ENCODE results near the gene RERE.

Gene RERE

DNA sequence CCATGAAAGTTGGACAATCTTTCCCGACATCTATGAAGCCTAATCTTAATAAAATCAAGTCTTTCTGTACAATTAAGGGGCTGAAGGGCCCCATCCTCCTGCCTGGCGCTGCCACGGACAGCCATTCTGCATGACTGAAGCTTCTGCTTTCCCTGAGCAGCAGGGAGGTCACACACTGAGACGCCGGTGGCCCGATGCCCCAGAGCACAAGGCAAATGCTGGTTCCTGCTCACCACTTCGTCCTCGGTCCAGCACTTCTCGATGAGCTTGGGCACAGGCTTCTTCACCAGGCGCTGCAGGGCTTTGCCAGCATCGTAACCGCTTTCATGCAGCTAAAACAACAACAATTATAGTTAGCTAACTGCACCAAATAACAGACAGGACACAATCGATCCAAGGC is 351.7 kb downstream of the RERE start:
- no peaks in the 10 kb centered on the region for H3K9me3 Mint-ChIP-seq
- H3K27ac Mint-ChIP-seq, result no peak overlapping the region
- intact Hi-C loops (cut with micrococcal nuclease), result no loop called here
- H3K4me3 Mint-ChIP-seq, result no peak overlapping the region
- no peaks in the 10 kb centered on the region for H3K27me3 Mint-ChIP-seq
- H3K4me1 Mint-ChIP-seq (ENCODE audit: low read depth), result peaks cover 43% of the 10 kb centered on the region
- peaks cover 38% of the 10 kb centered on the region for H3K36me3 Mint-ChIP-seq (ENCODE audit: low read depth)

DNA sequence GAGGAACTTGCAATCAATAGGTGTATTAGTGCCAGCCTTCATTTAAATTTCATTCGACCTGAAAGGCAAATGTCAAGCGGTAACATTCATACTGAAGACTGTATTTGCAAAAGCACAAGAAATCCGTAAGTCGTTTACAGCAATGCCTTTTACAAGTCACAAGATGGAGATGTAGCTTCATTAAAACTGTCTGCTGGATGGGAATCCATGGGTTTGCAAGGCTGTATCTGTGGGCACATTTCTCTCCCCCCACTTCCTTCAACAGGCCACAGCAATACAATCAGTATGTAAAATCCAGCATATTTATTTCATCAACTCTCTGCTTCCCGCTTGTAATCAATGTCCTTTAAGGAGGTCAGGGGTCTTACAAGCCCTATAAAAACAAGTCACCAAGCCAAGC is 352.4 kb downstream of the RERE start:
- peak overlapping the region; percentile 90 for H3K27ac Mint-ChIP-seq
- H3K4me3 Mint-ChIP-seq, result no peak overlapping the region
- peaks cover 38% of the 10 kb centered on the region for H3K36me3 Mint-ChIP-seq (ENCODE audit: low read depth)
- intact Hi-C loops (cut with micrococcal nuclease), result no loop called here
- H3K9me3 Mint-ChIP-seq, result no peaks in the 10 kb centered on the region
- peaks cover 43% of the 10 kb centered on the region for H3K4me1 Mint-ChIP-seq (ENCODE audit: low read depth)
- H3K27me3 Mint-ChIP-seq, result no peaks in the 10 kb centered on the region

DNA sequence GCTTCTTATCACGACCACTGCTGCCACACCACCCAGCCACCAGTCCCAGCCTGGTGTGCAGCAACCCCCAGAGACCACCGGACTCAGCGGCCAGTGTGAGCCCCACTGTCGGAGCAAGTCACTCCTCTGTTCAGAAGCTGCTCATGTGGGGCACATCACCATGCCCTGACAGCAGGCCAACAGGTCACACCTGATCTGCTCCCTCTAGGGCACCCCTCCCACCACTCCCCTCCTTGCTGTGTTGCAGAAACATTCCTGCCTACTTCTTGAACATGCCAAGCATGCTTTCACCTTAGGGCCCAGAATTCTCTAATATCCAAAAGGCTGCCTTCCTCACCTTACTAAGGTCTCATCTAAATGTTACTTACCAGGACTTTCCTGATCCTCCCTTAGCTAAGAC is 353.1 kb downstream of the RERE start:
- peak overlapping the region; percentile 90 for H3K27ac Mint-ChIP-seq
- intact Hi-C loops (cut with micrococcal nuclease), result loop anchor here (5.0 kb wide), 1 partner anchor 37 kb away; no protein-coding TSS in a partner anchor

DNA sequence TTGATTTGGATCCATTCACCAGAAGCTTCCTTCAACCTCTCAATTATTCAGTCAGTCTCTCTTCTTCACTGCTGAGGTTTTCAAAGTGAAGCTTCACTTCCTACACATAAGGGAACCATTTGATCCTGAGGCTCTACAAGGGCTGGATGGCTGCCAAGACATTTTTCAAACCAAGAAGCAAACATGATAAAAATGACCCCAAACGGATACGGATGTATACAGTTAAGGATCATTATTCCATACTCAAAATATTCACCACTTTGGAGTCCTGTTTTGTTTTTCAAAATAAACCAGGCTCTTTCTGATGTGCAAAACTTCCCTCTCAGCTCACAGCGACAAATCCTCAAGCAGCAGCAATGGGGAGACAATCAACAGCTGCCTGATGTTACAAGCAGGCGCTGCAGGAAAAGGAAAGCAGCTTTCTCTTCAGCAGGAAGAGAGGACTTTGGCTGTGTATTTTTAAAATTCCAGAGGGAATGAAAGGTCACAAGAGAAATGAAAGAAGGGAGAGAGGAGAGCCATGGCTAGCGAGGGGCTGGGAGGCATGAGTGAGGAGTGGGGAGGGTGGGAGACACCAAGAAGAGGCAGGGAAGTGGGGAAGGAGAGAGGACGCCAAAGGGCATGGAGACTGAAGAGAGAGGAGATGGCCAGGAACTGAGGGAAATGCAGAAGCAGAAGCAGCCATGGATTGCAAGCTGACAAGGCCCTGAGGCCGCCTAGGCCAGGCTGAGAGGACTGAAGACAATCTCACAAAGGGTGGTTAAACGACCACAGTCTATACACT is 354.1 kb downstream of the RERE start:
- H3K27ac Mint-ChIP-seq, result peak overlapping the region; percentile 90
- H3K27me3 Mint-ChIP-seq, result no peaks in the 10 kb centered on the region
- H3K9me3 Mint-ChIP-seq, result no peaks in the 10 kb centered on the region
- H3K36me3 Mint-ChIP-seq (ENCODE audit: low read depth), result peaks cover 38% of the 10 kb centered on the region
- intact Hi-C loops (cut with micrococcal nuclease), result loop anchor here (5.0 kb wide), 1 partner anchor 36 kb away; no protein-coding TSS in a partner anchor
- H3K4me1 Mint-ChIP-seq (ENCODE audit: low read depth), result peaks cover 46% of the 10 kb centered on the region
- peak overlapping the region; percentile 33 for H3K4me3 Mint-ChIP-seq

More for the DNA sequence above, 353.1 kb downstream of the RERE start:
- Mint-ChIP-seq H3K9me3 (no peaks in the 10 kb centered on the region), H3K36me3 (ENCODE audit: low read depth) (peaks cover 38% of the 10 kb centered on the region), H3K4me3 (peak overlapping the region; percentile 34), H3K27me3 (no peaks in the 10 kb centered on the region), H3K4me1 (ENCODE audit: low read depth) (peaks cover 43% of the 10 kb centered on the region)

DNA sequence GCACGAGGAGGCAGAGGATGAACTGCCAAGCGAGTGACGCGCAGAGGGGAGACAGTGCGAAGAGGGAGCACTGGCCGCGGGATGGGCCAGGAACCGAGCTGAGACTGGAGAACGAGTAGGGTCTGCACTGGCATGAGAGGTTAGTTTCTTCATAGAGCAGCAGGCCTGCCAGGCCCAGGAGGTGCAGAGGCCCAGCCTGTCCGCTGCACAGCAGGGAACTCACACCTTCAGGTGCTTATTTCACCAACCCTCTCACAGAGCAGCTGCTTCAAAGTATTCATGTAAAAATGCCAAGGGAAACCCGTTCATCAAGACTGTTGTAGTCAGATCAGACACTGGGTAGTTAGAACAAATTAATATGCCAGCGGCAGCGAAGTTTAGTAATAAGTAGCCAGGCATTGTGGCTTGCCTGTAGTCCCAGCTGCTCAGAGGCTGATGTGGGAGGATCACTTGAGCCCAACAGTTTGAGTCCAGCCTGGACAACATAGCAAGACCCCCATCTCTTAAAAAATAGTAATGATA is 355.0 kb downstream of the RERE start:
- H3K4me1 Mint-ChIP-seq (ENCODE audit: low read depth), result peaks cover 55% of the 10 kb centered on the region
- H3K4me3 Mint-ChIP-seq, result no peak overlapping the region
- no peaks in the 10 kb centered on the region for H3K27me3 Mint-ChIP-seq
- intact Hi-C loops (cut with micrococcal nuclease), result loop anchor here (5.0 kb wide), 1 partner anchor 35 kb away; no protein-coding TSS in a partner anchor
- peaks cover 38% of the 10 kb centered on the region for H3K36me3 Mint-ChIP-seq (ENCODE audit: low read depth)
- H3K27ac Mint-ChIP-seq, result peak overlapping the region; percentile 34
- H3K9me3 Mint-ChIP-seq, result no peaks in the 10 kb centered on the region

DNA sequence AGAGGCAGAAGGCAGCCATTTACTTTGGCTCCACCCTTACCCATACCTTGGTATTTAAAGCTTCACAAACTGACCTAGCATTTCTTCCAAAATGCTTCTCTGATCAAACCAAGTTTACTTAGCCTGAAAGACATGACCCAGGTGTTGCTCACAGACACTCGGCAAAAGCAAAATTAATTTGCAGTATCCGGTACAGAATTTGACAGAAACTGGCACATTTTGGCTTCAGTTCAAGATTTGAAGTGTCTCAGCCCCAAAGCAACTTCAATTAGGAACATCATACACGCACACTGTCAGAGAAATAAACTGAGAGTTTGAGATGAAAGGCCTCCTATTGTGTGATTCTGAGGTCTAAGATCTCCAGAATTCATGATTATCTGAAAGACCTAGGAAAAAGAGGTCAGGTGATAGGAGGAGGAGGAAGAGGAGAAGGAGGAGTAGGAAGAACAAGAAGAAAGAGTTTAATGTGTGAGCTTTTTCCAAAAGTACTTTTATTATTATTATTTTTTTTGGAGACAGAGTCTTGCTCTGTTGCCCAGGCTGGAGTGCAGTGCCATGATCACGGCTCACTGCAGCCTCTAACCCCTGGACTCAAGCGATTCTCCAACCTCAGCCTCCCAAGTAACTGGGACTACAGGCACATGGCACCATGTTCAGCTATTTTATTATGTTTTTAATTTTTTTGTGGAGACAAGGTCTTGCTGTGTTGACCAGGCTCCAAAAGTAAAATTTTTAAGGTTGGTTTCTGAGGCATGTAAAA is 355.9 kb downstream of the RERE start:
- Mint-ChIP-seq H3K4me3 (no peak overlapping the region), H3K9me3 (no peaks in the 10 kb centered on the region), H3K4me1 (ENCODE audit: low read depth) (peaks cover 64% of the 10 kb centered on the region), H3K27me3 (no peaks in the 10 kb centered on the region), H3K27ac (no peak overlapping the region), H3K36me3 (ENCODE audit: low read depth) (peaks cover 43% of the 10 kb centered on the region)
- intact Hi-C loops (cut with micrococcal nuclease), result loop anchor here (5.0 kb wide), 1 partner anchor 34 kb away; no protein-coding TSS in a partner anchor

DNA sequence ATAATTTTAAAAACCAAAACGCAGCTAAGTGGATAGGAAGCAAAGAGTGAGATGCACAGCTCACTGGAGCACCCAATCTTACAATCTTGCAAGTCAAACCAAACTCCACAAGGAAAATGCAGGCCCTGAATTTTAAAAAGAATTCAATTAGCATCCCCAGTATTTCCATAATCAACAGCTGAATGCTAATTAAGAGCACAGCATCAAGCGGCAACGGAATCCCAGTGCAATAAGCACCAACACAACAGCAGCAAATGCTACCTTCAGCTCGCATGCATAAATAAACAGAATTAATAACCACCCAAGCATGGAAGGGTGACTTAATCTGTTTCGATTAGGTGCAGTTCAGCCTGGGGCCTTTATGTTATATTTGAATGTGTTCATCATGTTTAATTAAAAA is 356.7 kb downstream of the RERE start:
- Mint-ChIP-seq H3K27me3 (no peaks in the 10 kb centered on the region), H3K36me3 (ENCODE audit: low read depth) (peaks cover 40% of the 10 kb centered on the region), H3K4me3 (no peak overlapping the region), H3K27ac (no peak overlapping the region), H3K4me1 (ENCODE audit: low read depth) (peaks cover 63% of the 10 kb centered on the region), H3K9me3 (no peaks in the 10 kb centered on the region)
- intact Hi-C loops (cut with micrococcal nuclease), result loop anchor here (5.0 kb wide), 1 partner anchor 33 kb away; no protein-coding TSS in a partner anchor

DNA sequence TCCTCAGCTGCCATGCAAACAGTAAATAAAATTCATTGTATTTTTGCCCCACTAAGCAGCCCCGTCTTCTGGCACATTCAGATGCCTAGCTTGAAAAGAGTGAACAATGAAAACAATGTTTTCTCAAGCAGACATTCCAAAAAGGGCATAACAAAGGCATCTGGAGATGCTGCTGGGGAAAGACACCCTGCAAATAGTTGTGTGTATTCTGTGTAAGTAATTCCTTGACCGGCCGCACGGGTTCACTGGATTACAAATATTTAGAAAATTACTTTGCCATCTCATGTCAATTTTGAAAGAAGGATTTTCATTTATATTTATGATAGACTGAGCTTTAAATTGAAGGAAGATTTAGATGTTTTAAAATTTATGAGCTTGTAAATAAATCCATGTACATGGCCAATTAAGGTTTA is 357.3 kb downstream of the RERE start:
- H3K36me3 Mint-ChIP-seq (ENCODE audit: low read depth), result peaks cover 33% of the 10 kb centered on the region
- H3K4me1 Mint-ChIP-seq (ENCODE audit: low read depth), result peaks cover 58% of the 10 kb centered on the region
- intact Hi-C loops (cut with micrococcal nuclease), result loop anchor here (5.0 kb wide), 1 partner anchor 33 kb away; no protein-coding TSS in a partner anchor
- no peaks in the 10 kb centered on the region for H3K27me3 Mint-ChIP-seq
- no peak overlapping the region for H3K4me3 Mint-ChIP-seq
- no peak overlapping the region for H3K27ac Mint-ChIP-seq
- H3K9me3 Mint-ChIP-seq, result no peaks in the 10 kb centered on the region

DNA sequence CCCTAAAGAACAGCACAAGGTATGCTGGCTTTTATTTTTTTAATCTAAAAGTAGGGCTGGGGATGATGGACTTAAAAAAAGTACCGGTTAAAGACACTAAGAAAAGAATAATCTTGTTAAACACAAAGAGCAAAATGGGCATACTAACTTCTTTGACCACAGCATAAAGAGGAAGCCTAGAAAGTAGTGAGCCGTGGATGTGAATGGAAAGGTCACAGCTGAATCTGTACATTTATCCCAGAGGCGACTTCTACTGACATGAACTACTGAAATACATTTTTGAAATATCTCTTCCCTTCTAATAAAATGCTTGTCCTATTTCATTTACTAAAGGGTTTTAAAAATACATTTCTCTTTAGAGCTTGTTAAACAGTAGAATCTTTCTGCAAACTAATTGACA is 358.8 kb downstream of the RERE start:
- H3K27me3 Mint-ChIP-seq, result no peaks in the 10 kb centered on the region
- no peak overlapping the region for H3K27ac Mint-ChIP-seq
- intact Hi-C loops (cut with micrococcal nuclease), result no loop called here
- H3K4me1 Mint-ChIP-seq (ENCODE audit: low read depth), result peaks cover 45% of the 10 kb centered on the region
- no peaks in the 10 kb centered on the region for H3K9me3 Mint-ChIP-seq
- peaks cover 27% of the 10 kb centered on the region for H3K36me3 Mint-ChIP-seq (ENCODE audit: low read depth)
- H3K4me3 Mint-ChIP-seq, result no peak overlapping the region

DNA sequence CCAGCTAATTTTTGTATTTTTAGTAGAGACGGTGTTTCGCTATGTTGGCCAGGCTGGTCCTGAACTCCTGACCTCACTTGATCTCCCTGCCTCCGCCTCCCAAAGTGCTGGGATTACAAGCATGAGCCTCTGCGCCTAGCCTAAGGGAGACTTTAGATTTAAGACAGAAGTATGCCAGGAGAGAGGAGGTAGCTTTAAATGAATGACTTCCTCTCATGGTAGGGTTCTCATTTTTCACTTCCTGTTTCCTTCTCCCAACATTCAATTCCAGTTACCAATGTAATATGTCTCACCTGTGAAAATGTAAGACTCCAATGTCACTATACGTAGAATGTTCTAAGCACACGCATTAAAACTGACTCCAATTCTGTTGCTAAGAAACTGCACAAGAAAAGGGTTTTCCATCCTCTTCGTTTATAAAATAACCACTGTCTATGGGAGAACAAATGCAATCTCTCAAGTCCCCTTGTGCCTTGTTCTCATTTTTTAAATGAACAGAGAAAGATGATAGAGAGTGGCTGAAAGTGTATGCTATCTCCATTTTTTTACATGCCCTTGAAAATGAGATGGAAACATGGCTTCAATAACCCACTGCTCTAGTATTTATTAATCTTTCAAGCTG is 359.6 kb downstream of the RERE start:
- Mint-ChIP-seq H3K4me1 (ENCODE audit: low read depth) (peaks cover 38% of the 10 kb centered on the region), H3K27ac (no peak overlapping the region), H3K9me3 (no peaks in the 10 kb centered on the region), H3K36me3 (ENCODE audit: low read depth) (peaks cover 27% of the 10 kb centered on the region), H3K4me3 (no peak overlapping the region), H3K27me3 (no peaks in the 10 kb centered on the region)
- intact Hi-C loops (cut with micrococcal nuclease), result no loop called here

DNA sequence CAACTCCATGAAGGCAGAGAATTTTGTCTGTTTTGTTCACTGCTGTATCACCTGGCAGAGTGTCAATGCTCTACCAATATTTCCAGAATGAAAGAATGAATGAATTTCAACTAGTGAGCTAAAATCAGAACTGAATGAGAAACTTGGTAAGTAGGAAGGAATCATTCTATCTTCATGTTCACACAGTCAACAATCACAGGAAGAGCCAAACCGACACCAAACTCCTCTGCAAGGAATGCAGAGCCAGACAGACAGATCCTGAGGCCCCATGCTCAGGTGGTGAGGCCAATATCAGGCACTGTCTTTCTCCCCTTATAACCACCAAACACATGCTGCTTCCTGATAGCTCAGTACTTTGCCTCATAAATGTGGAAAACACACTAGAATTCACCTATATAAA is 360.4 kb downstream of the RERE start:
- Mint-ChIP-seq H3K4me3 (no peak overlapping the region), H3K36me3 (ENCODE audit: low read depth) (peaks cover 22% of the 10 kb centered on the region), H3K27ac (peak overlapping the region; percentile 7), H3K27me3 (no peaks in the 10 kb centered on the region), H3K4me1 (ENCODE audit: low read depth) (peaks cover 29% of the 10 kb centered on the region), H3K9me3 (no peaks in the 10 kb centered on the region)
- intact Hi-C loops (cut with micrococcal nuclease), result no loop called here

DNA sequence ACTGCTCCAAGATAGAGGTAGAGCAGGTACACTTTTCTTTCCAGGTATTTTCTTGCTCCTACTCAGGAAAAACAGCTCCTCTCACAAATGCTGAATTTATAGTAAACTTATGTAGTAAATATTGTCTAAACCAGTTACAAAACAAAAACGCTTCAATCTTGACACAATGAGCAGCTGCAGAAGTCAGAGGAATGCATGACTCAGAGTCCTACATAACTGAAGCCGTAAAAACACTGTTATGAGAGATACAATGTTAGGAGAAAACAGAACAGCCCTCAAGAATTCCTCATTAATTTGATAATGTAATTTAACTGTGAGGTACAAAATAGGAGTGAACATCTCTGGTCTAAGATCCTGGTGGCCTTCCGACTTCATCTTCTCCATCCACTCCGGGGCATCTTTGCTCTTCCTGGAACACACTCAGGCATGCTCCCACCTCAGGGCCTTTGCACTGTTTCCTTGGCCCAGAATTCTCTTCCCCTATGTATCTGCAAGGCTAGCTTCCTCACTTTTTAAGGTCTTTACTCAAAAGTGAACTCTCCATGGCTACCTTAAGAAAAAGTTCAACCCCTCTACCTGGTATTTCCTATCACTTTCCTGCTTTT is 361.0 kb downstream of the RERE start:
- Mint-ChIP-seq H3K9me3 (no peaks in the 10 kb centered on the region), H3K36me3 (ENCODE audit: low read depth) (peaks cover 16% of the 10 kb centered on the region), H3K27me3 (no peaks in the 10 kb centered on the region), H3K27ac (peak overlapping the region; percentile 7), H3K4me3 (no peak overlapping the region), H3K4me1 (ENCODE audit: low read depth) (peaks cover 26% of the 10 kb centered on the region)
- intact Hi-C loops (cut with micrococcal nuclease), result no loop called here

DNA sequence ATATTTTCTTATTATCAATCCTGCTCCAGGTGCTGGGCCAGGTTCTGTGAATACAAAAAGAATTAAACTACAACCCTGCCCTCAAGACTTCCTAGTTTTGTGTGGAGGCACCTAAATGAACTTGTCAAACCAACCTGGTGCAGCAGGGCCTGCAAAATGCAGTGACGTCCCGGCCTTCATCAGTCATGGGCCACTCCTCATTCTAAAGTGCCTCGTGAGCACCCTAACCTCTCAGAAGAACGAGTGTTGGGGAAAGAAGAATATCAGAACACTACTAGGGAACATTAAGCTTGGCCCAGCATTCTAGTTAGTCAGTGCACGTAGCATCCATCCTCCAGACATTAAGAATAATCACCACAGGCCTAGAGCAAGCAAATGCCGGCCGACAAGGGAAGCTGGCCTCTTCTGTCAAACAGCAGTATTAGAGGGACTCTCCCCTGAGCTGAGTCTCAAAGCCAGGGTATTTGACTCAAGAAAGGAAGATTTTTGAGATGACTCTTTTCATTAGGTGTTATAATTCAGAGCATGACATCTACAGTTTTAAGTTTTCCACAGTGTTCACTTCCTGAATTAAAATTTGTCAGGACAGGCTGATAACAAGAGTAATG is 361.6 kb downstream of the RERE start:
- intact Hi-C loops (cut with micrococcal nuclease), result no loop called here
- Mint-ChIP-seq H3K4me1 (ENCODE audit: low read depth) (peaks cover 24% of the 10 kb centered on the region), H3K4me3 (no peak overlapping the region), H3K36me3 (ENCODE audit: low read depth) (peaks cover 14% of the 10 kb centered on the region), H3K27ac (no peak overlapping the region), H3K27me3 (no peaks in the 10 kb centered on the region), H3K9me3 (no peaks in the 10 kb centered on the region)
